SK-N-MC (cell line): ENCODE data around the gene RAB2B.

Experiments
- EZH2 ChIP-seq: fragments of 200-600 bp; sonication (generic); IDR thresholded peaks from one replicate; pipeline ENCODE4 v1.6.1; 2017; ENCODE audit warnings: antibody characterized with exemption
- FOXP2 ChIP-seq: optimal IDR thresholded peaks from 2 replicates; pipeline ENCODE3; 2011; ENCODE audit warnings: mild to moderate bottlenecking, moderate library complexity; ENCODE audit not compliant: insufficient read depth; ENCODE audit errors: extremely low read length, control extremely low read depth
- POLR2AphosphoS5 ChIP-seq: IDR thresholded peaks from 2 replicates; pipeline ENCODE4 v1.6.1; 2012; ENCODE audit warnings: mild to moderate bottlenecking, low read depth, low read length, borderline replicate concordance

DNA sequence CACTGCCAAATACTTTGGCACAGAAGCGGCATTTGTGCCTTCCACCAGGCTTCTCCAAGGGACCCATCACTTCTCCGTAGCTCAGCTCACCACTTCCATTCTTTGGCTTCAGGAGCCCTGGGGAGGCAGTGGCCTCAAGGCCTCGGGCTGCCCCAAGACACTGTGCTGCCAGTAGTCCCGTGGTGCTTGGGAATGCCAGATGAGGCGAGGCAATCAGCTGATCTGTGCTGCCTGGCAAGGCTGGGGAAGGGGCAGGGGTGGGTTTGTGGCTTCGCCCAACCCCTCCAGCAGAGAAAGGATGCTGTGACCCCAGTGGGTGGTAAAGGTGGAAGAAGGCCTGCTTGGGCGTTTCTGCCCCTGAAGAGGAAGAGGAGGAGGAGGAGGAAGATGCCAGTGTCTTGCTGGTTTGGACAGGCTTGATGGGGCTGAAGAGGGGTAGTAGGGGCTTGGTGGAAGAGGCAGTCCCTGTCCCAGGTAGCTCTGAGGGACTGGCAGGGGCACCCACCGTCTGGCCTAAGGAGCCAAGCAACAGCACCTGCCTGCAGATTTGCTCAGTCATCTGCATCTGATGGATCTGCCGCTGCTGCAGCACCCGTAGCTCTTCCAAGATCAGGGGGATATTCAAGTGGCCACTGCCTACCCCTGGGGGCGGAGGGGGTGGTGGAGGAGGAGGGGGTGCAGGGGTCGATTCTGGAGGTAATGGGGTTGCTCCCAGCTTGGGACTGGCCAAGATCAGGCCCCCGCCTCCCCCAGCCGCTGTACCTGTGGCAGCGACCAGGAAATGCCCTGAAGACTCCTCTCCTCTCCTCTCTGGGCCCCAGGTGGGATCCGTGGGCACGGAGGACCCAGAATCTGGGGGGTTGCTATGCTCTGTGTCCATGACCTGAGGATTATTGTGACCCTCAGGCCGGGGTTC, 48.1 kb upstream of the RAB2B start:
- TF ChIP-seq EZH2 (no peak), POLR2AphosphoS5 (no peak), FOXP2 (no peak)
